D721Med (cell line): Measurements from ENCODE around the gene EPHA8.
A peak's percentile ranks its signal among the peaks of the same experiment; 100 is the strongest.

Experiments
- DNase-seq: peaks from one replicate; pipeline ENCODE4 v3.0.0; 2011; ENCODE audit warnings: low spot score; ENCODE audit not compliant: insufficient read length
- FAIRE-seq: peaks from 2 replicates; lab custom pipeline; 2011; peaks lifted over from hg19 to GRCh38; lab: Jason Lieb, UNC
- TF ChIP-seq, protein P1 (sequence below): IDR thresholded peaks from 2 replicates; pipeline ENCODE4 v1.5.1; 2012; ENCODE audit warnings: mild to moderate bottlenecking, control low read depth; ENCODE audit not compliant: insufficient read depth; ENCODE audit errors: missing control alignments

EPHA8 gene

DNA sequence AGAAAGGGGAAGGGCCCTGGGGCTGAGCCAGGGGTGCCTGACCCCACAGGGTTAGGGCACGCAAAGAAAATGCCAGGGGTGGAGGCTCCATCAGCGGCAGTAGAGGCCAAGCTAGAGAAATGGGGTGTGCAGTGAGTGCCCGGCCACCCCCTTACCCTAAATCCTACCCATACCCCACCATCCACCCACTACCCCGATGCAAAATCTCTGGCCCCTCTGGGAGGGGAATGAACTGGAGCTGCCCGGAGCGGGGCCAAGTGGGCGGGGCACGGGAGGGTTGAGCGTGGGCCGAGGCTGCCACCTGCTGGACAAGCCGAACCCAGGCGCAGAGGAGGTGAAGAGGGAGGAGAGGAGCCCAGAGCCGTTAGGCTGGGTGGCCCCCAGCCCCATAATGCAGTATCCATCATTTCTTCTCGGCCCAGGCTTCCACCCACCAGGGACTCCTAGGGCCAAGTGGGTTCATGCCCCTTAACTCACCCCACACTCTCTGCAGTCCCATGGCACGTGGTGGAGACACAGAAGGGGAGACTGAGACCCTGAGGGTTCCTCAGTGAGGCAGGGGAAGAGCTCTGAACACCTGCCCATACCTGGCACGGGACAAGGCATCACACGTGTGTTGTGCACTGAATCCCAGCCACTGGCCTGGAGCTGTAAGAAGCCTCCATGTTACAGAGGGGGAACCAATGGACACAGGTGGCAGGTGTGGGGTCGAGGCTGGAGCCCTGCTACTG lies 78.8 kb downstream of the EPHA8 start:
- peak; percentile 50 for DNase-seq
- TF ChIP-seq, protein P1, sequence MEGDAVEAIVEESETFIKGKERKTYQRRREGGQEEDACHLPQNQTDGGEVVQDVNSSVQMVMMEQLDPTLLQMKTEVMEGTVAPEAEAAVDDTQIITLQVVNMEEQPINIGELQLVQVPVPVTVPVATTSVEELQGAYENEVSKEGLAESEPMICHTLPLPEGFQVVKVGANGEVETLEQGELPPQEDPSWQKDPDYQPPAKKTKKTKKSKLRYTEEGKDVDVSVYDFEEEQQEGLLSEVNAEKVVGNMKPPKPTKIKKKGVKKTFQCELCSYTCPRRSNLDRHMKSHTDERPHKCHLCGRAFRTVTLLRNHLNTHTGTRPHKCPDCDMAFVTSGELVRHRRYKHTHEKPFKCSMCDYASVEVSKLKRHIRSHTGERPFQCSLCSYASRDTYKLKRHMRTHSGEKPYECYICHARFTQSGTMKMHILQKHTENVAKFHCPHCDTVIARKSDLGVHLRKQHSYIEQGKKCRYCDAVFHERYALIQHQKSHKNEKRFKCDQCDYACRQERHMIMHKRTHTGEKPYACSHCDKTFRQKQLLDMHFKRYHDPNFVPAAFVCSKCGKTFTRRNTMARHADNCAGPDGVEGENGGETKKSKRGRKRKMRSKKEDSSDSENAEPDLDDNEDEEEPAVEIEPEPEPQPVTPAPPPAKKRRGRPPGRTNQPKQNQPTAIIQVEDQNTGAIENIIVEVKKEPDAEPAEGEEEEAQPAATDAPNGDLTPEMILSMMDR = peak; percentile 86
- no peak for FAIRE-seq

DNA sequence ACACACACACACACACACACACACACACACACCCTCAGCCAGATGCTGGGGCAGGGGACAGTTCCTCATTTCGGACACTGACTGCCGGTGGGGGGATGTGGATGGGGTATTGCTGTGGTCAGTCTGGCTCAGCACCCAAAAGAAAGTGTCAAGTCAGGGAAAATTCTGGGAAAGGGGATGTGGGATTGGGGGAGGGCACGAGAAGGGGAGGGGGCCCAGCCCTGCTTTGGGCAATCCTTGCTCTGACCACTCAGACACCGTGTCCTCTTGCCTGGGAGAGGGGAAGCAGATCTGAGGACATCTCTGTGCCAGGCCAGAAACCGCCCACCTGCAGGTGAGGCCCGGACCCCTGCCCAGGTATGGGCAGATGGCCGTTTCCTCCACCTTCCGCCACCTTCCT lies 80.1 kb downstream of the EPHA8 start, which contains the start of gene C1QC:
TSS of gene C1QC (plus strand) at position 253 of the 400 bp plus-strand sequence. CDS start 391 bp downstream, outside the sequence.
- DNase-seq (no peak), FAIRE-seq (no peak)
- TF ChIP-seq, protein P1 = no peak

DNA sequence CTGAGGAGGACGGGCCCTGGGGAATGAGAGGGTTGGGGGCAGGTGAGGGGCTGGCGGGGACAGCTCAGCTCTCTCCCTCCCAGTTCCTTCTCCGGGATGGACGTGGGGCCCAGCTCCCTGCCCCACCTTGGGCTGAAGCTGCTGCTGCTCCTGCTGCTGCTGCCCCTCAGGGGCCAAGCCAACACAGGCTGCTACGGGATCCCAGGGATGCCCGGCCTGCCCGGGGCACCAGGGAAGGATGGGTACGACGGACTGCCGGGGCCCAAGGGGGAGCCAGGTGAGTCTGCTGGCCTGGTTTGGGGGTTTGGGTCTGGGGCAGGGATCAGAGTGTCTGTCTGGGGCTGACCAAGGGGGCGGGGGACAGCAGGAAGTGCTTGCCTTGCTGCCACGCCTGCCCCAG lies 80.6 kb downstream of the EPHA8 start:
- DNase-seq (no peak), FAIRE-seq (no peak)
- TF ChIP-seq, protein P1 = no peak

- FAIRE-seq = no peak
- TF ChIP-seq, protein P1 = no peak
These were observed 82.6 kb downstream of the EPHA8 start for GRCh38 chr1:22645931-22646330.

DNA sequence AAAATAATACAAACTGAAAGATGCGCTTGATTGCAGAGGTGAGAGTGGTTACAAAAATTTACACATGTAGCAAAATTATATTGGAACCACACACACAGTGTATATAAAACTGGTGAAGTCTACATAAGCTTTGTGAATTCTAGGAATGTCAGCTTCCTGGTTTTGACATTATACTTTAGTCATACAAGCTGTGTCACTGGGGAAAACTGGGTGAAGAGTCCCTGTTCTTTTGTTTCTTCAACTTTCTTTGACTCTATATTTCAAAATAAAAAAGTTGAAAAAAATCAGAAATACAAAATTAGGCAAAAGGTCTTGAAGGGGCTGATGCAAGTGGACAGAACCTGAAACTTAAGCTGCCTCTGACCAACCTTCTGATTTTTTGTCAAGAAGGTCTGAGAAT lies 83.1 kb downstream of the EPHA8 start:
- FAIRE-seq = no peak
- TF ChIP-seq, protein P1 = no peak

More at GRCh38 chr1:22645931-22646330, 82.6 kb downstream of the EPHA8 start:
- DNase-seq = no peak

GRCh38 chr1:22650089-22650693 lies 86.9 kb downstream of the EPHA8 start:
- FAIRE-seq = no peak

More for the DNA sequence above, 83.1 kb downstream of the EPHA8 start:
- DNase-seq = no peak

More at GRCh38 chr1:22650089-22650693, 86.9 kb downstream of the EPHA8 start:
- no peak for DNase-seq
- TF ChIP-seq, protein P1 = no peak
